Adrenal gland (tissue), 5 donors: ENCODE data around the gene ENG.

Experiments
- CTCF ChIP-seq, 6 experiments: fragments of 450-650 bp in 4 of 6; fragments of 200-600 bp in 2 of 6; sonication (generic) in 1 of 6; IDR thresholded peaks; 1 replicate in 5 of 6; 2 replicates in 1 of 6; pipeline versions ENCODE4 v1.5.1 to v1.8.0; 2016 to 2021; ENCODE audit warnings: antibody characterized with exemption in 6 of 6, mild to moderate bottlenecking in 2 of 6, moderate library complexity in 1 of 6
- POLR2A ChIP-seq, 2 donors: fragments of 450-650 bp; IDR thresholded peaks; one replicate each; pipeline ENCODE4 v1.6.1; 2017; ENCODE audit warnings: antibody characterized with exemption in 2 of 2, mild to moderate bottlenecking in 2 of 2, moderate library complexity in 1 of 2
- donor health status: DM: no; HTN: no; CAD: no.

GRCh38 chr9:127898433-127899127, 44.1 kb upstream of the ENG start:
- TF ChIP-seq CTCF (IDR thresholded peaks at IDR 0.05) (no peak), POLR2A (IDR thresholded peaks at IDR 0.05) (peak in 1 of 2 donors; percentile 35)
